GM18867 (cell line): Measurements from ENCODE around the gene SLC9A9.
A peak's percentile ranks its signal among the peaks of the same experiment; 100 is the strongest.

Source experiments
- ATAC-seq: cut with Tn5 transposase; IDR thresholded peaks from one replicate; pipeline ENCODE4 v1.9.1; 2021; ENCODE audit warnings: mild to moderate bottlenecking, moderate library complexity; ENCODE audit not compliant: unreplicated experiment

Gene SLC9A9

GRCh38 chr3:143430568-143430967 is 417.7 kb downstream of the SLC9A9 start:
- ATAC-seq, result no peak

GRCh38 chr3:143429628-143430514 is 418.4 kb downstream of the SLC9A9 start:
- peak; percentile 63 for ATAC-seq

DNA sequence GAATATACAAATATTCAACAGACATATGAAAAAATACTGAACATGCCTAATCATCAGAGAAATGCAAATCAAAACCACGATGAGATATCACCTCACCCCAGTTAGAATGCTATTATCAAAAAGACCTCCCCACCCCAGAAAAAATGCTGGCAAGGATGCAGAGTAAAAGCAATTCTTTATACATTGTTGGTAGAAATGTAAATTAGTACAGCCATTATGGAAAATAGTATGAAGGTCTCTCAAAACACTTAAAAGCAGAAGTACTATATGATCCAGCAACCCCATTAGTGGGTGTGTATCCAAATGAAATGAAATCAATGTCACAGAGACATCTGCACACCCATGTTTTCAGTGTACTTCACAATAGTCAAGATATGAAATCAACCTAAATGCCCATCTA is 420.0 kb downstream of the SLC9A9 start:
- ATAC-seq, result no peak

- no peak for ATAC-seq
Observed at GRCh38 chr3:143427631-143428030, 420.6 kb downstream of the SLC9A9 start.

DNA sequence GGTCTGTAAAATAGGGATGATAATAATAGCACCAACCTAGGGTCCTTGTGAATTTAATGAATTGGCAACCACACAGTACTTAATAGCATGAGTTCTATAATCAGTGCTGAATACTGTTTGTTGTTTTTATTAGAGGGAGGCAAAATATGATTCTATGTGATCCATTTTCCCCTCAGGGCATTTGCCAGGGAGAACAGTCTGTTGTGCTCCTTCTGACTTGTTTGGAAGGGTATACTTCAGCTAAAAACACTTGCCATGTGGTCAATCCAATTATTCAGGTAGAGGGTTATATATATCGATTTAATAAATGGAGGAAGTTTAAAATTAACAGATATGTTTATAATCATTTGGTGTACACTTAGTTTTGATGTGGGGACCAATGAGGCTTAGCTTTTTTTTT is 423.4 kb downstream of the SLC9A9 start:
- no peak for ATAC-seq

DNA sequence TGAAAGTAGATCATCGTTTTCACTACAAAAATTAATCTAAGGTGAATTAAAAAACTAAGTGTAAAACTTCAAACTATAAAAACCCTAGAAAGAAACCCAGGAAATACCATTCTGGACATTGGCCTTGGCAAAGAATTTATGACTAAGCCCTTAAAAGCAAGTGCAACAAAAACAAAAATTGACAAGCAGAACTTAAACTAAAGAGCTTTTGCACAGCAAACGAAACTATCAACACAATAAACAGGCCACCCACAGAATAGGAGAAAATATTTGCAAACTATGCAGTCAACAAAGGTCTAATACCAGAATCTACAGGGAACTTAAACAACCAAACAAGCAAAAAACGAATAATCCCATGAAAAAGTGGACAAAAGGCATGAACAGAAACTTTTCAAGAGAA is 426.7 kb downstream of the SLC9A9 start:
- ATAC-seq, result no peak

DNA sequence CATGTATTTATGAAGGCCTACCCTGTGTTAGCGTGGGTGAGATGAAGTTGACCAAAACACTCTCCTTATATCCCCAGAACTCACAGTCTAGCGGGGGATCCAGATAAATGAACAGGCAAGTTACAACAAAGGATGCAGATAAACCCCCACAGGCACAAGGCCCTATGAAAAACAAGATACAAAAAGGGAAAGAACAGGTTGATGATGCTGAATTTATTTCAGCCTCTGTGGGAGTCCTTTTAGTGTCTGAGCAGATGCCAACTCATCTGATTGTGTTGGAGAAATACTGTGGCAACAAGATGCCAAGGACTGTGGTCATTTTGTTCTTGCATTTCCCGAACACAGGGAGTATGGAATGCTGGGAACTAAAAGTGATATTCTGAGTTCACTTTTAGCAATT is 428.7 kb downstream of the SLC9A9 start:
- no peak for ATAC-seq

DNA sequence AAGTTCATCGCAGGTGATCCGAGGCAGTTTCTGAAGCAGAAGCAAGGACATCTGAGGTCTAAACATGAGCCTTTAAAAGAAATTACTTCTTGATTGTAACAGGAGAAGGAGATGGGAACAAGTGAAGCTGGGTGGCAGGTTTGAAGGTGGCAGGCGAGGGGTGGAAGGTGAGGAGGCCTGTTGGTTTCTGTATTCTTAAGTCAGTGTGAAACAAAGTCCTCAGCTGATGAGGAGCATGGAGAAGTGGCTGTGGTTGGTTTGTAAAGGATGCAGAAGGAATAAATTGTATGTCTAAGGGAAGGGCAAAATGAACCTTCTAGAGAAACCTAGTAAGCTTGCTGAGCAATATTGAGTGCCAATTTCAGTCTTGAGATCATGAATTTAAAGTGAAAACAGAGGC is 429.9 kb downstream of the SLC9A9 start:
- no peak for ATAC-seq

DNA sequence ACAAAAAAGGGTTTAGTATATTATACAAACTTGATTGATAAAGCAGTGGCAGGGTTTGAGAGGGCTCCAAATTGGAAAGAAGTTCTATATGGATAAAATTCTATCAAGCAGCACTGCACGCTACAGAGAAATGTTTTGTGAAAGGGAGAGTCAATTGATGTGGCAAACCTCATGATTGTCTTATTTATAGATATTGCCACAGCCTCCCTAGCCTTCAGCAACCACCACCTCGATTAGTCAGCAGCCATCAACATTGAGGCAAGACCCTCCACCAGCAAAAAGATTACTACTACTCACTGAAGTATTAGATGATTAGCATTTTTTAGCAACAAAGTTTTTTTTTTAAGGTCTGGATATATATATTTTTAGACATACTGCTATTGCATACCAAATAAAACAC is 432.0 kb downstream of the SLC9A9 start:
- no peak for ATAC-seq

- no peak for ATAC-seq
Observed at GRCh38 chr3:143414571-143415253, 433.6 kb downstream of the SLC9A9 start.

- no peak for ATAC-seq
Observed at GRCh38 chr3:143413372-143413771, 434.9 kb downstream of the SLC9A9 start.

GRCh38 chr3:143412084-143412483 is 436.2 kb downstream of the SLC9A9 start:
- ATAC-seq, result no peak

DNA sequence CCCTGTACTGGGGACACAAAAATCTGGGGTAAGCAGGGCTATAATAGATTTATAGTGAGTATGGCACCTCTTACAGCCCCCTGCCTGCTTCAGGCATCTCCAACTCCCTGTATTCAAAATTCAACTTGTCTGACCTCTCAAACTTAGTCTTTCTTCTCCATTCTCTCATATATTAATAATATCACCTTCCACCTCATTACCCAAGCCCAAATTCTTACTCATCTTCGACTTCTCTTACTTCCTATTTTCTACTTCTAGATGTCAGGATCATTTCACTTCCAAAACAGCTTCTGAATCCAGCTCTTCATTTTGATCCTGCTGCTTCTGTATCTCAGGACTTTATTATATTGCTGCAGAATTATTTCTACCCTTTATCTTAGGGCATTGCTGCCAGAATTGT is 438.0 kb downstream of the SLC9A9 start:
- ATAC-seq, result no peak

DNA sequence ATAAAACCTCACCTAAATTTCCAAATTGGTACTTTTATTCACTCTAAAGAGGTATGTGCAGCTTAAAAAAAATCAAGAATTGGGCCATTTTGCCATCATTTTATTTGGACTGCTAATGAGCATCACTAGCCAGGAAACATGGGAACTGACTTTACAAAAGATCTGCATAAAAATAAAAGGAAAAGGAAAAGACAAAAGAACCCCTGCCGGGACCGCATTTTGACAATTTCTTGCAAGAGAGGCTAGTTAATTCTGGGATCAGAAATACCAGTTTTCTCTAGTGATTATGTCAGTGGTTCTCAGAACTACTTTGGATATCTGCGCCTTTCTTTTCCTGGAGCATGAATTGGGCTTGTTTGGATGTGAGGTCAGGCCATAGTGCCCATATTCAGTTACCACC is 439.5 kb downstream of the SLC9A9 start:
- no peak for ATAC-seq

DNA sequence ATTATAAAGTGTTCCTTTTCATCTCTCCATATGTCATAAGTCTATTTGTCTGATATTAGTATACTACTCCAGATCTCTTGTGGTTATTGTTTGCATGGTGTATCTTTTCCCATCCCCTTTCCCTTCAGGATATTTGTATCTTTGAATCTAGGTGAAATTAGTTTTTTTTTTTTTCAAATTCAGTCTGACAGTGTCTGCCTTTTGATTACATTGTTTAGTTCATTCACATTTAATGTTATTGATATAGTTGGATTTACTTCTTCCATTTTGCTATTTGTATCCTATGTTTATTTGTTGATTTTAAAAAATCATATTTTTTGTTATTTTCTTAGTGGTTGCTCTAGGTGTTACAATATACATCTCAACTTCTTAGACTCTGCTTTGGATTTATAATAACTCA is 445.7 kb downstream of the SLC9A9 start:
- no peak for ATAC-seq

DNA sequence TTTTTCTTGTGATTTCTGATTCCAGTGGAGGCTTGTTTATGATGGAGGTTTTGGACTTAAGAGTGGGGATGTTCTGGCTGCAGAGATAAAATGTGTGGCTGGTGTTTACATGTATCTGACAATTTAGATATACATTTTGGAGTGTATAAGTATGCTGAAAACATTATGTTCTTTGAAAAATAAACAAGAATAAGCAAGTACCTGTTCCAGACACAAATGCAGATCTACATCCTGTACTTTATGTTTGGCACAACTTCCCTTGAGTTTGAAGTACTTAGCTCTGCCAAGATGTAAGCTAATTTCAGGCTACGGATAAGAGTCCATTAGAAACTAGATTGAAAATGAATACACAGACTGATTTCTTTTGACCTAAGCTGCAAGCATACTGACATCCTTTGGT is 451.5 kb downstream of the SLC9A9 start:
- ATAC-seq, result no peak

- ATAC-seq, result no peak
Observed at GRCh38 chr3:143389388-143389787, 458.9 kb downstream of the SLC9A9 start.

GRCh38 chr3:143387425-143387824 is 460.8 kb downstream of the SLC9A9 start:
- ATAC-seq, result no peak

GRCh38 chr3:143384076-143384475 is 464.2 kb downstream of the SLC9A9 start:
- ATAC-seq, result no peak

GRCh38 chr3:143383421-143383820 is 464.8 kb downstream of the SLC9A9 start:
- no peak for ATAC-seq

DNA sequence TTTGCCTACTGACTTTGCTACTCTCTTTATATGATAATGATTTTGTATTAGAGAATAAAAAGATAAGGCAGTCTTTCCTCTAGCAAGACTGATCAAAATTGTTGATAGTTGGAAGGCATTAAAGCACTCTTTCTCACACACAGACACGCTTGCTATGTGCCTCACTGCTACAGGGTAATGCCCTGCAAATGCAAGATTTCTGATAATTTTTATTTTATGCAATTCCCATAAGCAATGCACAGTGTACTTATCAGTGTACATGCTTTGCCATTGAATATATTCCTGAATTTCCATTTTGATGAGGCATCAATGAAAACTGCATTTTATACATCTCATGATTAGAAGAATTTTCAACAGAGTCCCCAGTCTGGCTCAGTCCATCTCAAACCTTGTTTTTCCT is 465.5 kb downstream of the SLC9A9 start:
- ATAC-seq, result no peak

- ATAC-seq, result no peak
Observed at GRCh38 chr3:143380449-143380848, 467.8 kb downstream of the SLC9A9 start.
